ENCODE results near the gene PRKCH. TPM values are rescaled to one million over a fixed set of nuclear protein-coding genes. Genes with fewer than 3 reads are reported as not detected.

The PRKCH gene
- total RNA-seq, 1 experiment from 2014 or later = 12.4 TPM

GRCh38 chr14:61396694-61397093 is 75.3 kb downstream of the PRKCH start:
- no peak for TF ChIP-seq CTCF (IDR thresholded peaks at IDR 0.05; ENCODE audit: unreplicated experiment)
- ChIA-PET POLR2A (interaction anchor here (0.6 kb wide), 1 partner anchor 522 kb away, joined by 5 read pairs; no protein-coding TSS in a partner anchor), CTCF (interaction anchor here (0.6 to 1.2 kb wide), 3 partner anchors 53 to 75 kb away, joined by 3 to 5 read pairs (median 3); partner anchors contain the start of gene PRKCH)
- no peaks in the 10 kb centered on the region for H3K4me1 Mint-ChIP-seq (ENCODE audit: insufficient read depth, unreplicated experiment)
- H3K27me3 Mint-ChIP-seq (ENCODE audit: insufficient read depth, unreplicated experiment) = no peaks in the 10 kb centered on the region
- peaks cover 12% of the 10 kb centered on the region for H3K36me3 Mint-ChIP-seq (ENCODE audit: insufficient read depth, unreplicated experiment)
- intact Hi-C loops (cut with micrococcal nuclease) = no loop called here
- no peak for DNase-seq (ENCODE audit: unreplicated experiment)
- BruUV-seq (replicated peaks) = no TSS peak
- no peak overlapping the region for H3K4me3 Mint-ChIP-seq (ENCODE audit: unreplicated experiment)
- no peaks in the 10 kb centered on the region for H3K9me3 Mint-ChIP-seq (ENCODE audit: unreplicated experiment)
- no peak overlapping the region for H3K27ac Mint-ChIP-seq (ENCODE audit: low read depth, unreplicated experiment)

- H3K36me3 Mint-ChIP-seq (ENCODE audit: insufficient read depth, unreplicated experiment) = peaks cover 12% of the 10 kb centered on the region
- no TSS peak for BruUV-seq (replicated peaks)
- no peaks in the 10 kb centered on the region for H3K4me1 Mint-ChIP-seq (ENCODE audit: insufficient read depth, unreplicated experiment)
- no peak for DNase-seq (ENCODE audit: unreplicated experiment)
- H3K27ac Mint-ChIP-seq (ENCODE audit: low read depth, unreplicated experiment) = no peak overlapping the region
- intact Hi-C loops (cut with micrococcal nuclease) = no loop called here
- TF ChIP-seq CTCF (IDR thresholded peaks at IDR 0.05; ENCODE audit: unreplicated experiment) = no peak
- no peak overlapping the region for H3K4me3 Mint-ChIP-seq (ENCODE audit: unreplicated experiment)
- ChIA-PET POLR2A (no interaction called here), CTCF (interaction anchor here (0.8 to 0.9 kb wide), 2 partner anchors 85 to 130 kb away, joined by 3 to 4 read pairs; no protein-coding TSS in a partner anchor)
- no peaks in the 10 kb centered on the region for H3K9me3 Mint-ChIP-seq (ENCODE audit: unreplicated experiment)
- H3K27me3 Mint-ChIP-seq (ENCODE audit: insufficient read depth, unreplicated experiment) = no peaks in the 10 kb centered on the region
Measured at GRCh38 chr14:61397615-61398014, 76.2 kb downstream of the PRKCH start.

GRCh38 chr14:61398221-61398620 is 76.8 kb downstream of the PRKCH start:
- Mint-ChIP-seq H3K4me1 (ENCODE audit: insufficient read depth, unreplicated experiment) (no peaks in the 10 kb centered on the region), H3K36me3 (ENCODE audit: insufficient read depth, unreplicated experiment) (peaks cover 11% of the 10 kb centered on the region), H3K9me3 (ENCODE audit: unreplicated experiment) (no peaks in the 10 kb centered on the region), H3K27ac (ENCODE audit: low read depth, unreplicated experiment) (no peak overlapping the region), H3K4me3 (ENCODE audit: unreplicated experiment) (no peak overlapping the region), H3K27me3 (ENCODE audit: insufficient read depth, unreplicated experiment) (no peaks in the 10 kb centered on the region)
- no peak for DNase-seq (ENCODE audit: unreplicated experiment)
- TF ChIP-seq CTCF (IDR thresholded peaks at IDR 0.05; ENCODE audit: unreplicated experiment) = no peak
- BruUV-seq (replicated peaks) = no TSS peak
- ChIA-PET CTCF (interaction anchor here (0.8 to 0.9 kb wide), 2 partner anchors 85 to 130 kb away, joined by 3 to 4 read pairs; no protein-coding TSS in a partner anchor), POLR2A (no interaction called here)
- intact Hi-C loops (cut with micrococcal nuclease) = no loop called here

- H3K36me3 Mint-ChIP-seq (ENCODE audit: insufficient read depth, unreplicated experiment) = peaks cover 6% of the 10 kb centered on the region
- no peak overlapping the region for H3K27ac Mint-ChIP-seq (ENCODE audit: low read depth, unreplicated experiment)
- no peak for DNase-seq (ENCODE audit: unreplicated experiment)
Measured at GRCh38 chr14:61399365-61399764, 78.0 kb downstream of the PRKCH start.

More at GRCh38 chr14:61399365-61399764, 78.0 kb downstream of the PRKCH start:
- CTCF ChIA-PET = interaction anchor here (0.6 to 1.1 kb wide), 4 partner anchors 10 to 160 kb away, joined by 3 to 7 read pairs (median 4); no protein-coding TSS in a partner anchor
- Mint-ChIP-seq H3K4me1 (ENCODE audit: insufficient read depth, unreplicated experiment) (no peaks in the 10 kb centered on the region), H3K9me3 (ENCODE audit: unreplicated experiment) (no peaks in the 10 kb centered on the region), H3K4me3 (ENCODE audit: unreplicated experiment) (no peak overlapping the region), H3K27me3 (ENCODE audit: insufficient read depth, unreplicated experiment) (no peaks in the 10 kb centered on the region)
- intact Hi-C loops (cut with micrococcal nuclease) = no loop called here
- BruUV-seq (replicated peaks) = no TSS peak
- no peak for TF ChIP-seq CTCF (IDR thresholded peaks at IDR 0.05; ENCODE audit: unreplicated experiment)
- POLR2A ChIA-PET = interaction anchor here (1.5 to 1.9 kb wide), 2 partner anchors 11 to 21 kb away, joined by 6 to 8 read pairs; no protein-coding TSS in a partner anchor

All from MCF 10A (cell line).